Activated CD4-positive, alpha-beta T cell treated with anti-CD3 and anti-CD28 coated beads, Interleukin-2, amount 10 ng/mL, durations not matched to agents 24 days and 14 days (primary cell): ENCODE measurements around the gene ZDHHC14. TPM values are rescaled to one million over a fixed set of nuclear protein-coding genes. Genes with fewer than 3 reads are reported as not detected.

Source experiments
- DNase-seq: peaks from one replicate; pipeline ENCODE4 v3.0.0; 2022
- H3K27ac Mint-ChIP-seq: one replicate; pipeline ENCODE4 v1.8.0; 2022; ENCODE audit warnings: mild to moderate bottlenecking, mixed read lengths
- H3K27me3 Mint-ChIP-seq: one replicate; pipeline ENCODE4 v1.8.0; 2022; ENCODE audit warnings: mixed read lengths
- H3K36me3 Mint-ChIP-seq: one replicate; pipeline ENCODE4 v1.8.0; 2022; ENCODE audit warnings: low read depth, mild to moderate bottlenecking, mixed read lengths
- H3K4me1 Mint-ChIP-seq: one replicate; pipeline ENCODE4 v1.8.0; 2021; ENCODE audit warnings: mixed read lengths
- H3K4me3 Mint-ChIP-seq: one replicate; pipeline ENCODE4 v1.8.0; 2022; ENCODE audit warnings: mild to moderate bottlenecking, moderate library complexity, mixed read lengths
- H3K9me3 Mint-ChIP-seq: one replicate; pipeline ENCODE4 v1.8.0; 2021; ENCODE audit warnings: mixed read lengths
- intact Hi-C: fragments of 100-400 bp; cut with micrococcal nuclease; formaldehyde crosslinking; loops from one replicate; pipeline ENCODE4 v1.15.1; 2023
- total RNA-seq: library from RNA; stranded (reverse); gene quantifications from 2 replicates; pipeline ENCODE4 v1.2.3, GENCODE V29; 2022

The ZDHHC14 gene
- total RNA-seq, 1 donor from 2014 or later = 14.1 TPM

DNA sequence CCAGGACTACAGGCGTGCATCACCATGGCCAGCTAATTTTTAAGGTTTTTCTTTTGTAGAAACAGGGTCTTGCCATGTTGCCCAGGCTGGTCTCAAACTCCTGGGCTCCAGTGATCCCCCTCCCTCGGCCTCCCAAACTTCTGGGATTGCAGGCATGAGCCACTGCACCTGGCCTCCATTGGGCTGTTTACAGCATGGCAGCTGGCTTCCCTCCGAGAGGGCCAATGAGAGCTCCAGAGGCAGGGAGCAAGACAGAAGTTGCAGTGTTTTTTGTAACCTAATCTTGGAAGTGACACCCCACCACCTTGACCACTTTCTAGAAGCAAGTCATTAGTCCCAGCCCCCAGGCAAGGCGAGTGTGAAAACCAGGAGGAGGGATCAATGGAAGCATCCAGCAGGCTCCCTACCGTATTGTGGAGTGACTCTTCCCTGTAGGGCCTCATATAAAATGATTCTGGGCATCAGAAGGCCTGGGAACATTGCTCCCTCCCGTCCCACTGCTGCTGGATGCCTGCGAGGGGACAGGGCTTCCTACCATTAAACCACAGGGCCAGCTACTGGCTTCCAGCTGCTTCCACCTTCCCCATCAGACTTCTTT lies 144.4 kb downstream of the ZDHHC14 start:
- DNase-seq = no peak
- H3K27me3 Mint-ChIP-seq = no peaks in the 10 kb centered on the region
- H3K9me3 Mint-ChIP-seq = peaks cover 15% of the 10 kb centered on the region
- H3K4me1 Mint-ChIP-seq = peaks cover 43% of the 10 kb centered on the region
- H3K36me3 Mint-ChIP-seq = peaks cover 28% of the 10 kb centered on the region
- H3K4me3 Mint-ChIP-seq = no peak overlapping the region
- peak overlapping the region; percentile 8 for H3K27ac Mint-ChIP-seq
- intact Hi-C loops = loop anchor here (5.0 kb wide), 1 partner anchor 37 kb away; no protein-coding TSS in a partner anchor

DNA sequence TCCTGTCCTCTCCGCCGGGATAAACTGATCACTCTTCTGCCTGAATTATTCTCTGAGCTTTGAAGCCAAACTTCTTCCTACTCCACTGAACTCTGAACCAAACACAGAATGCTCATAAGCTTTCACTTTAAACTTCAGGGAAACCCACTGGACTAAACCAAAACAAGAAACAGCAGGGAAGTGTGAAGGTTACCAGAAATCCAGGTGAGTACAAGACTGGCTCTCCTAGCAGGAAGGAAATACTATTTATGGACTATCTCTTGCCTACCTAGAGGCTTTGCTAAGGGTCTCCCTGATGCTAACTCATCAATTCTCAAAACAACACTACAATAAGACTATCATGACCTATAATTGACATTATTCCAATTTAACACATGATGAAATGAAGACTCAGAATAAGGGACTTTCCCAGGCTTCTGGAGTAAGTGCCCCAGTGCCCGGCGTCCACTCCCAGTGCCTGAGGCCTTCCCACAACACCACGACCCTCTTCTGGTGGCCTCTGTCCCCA lies 145.0 kb downstream of the ZDHHC14 start:
- peak overlapping the region; percentile 1 for H3K4me3 Mint-ChIP-seq
- intact Hi-C loops = loop anchor here (2.0 to 5.0 kb wide), 2 partner anchors 36 to 61 kb away; no protein-coding TSS in a partner anchor
- peaks cover 15% of the 10 kb centered on the region for H3K9me3 Mint-ChIP-seq
- no peak for DNase-seq
- H3K27me3 Mint-ChIP-seq = no peaks in the 10 kb centered on the region
- peaks cover 28% of the 10 kb centered on the region for H3K36me3 Mint-ChIP-seq
- H3K4me1 Mint-ChIP-seq = peaks cover 43% of the 10 kb centered on the region
- H3K27ac Mint-ChIP-seq = peak overlapping the region; percentile 77

DNA sequence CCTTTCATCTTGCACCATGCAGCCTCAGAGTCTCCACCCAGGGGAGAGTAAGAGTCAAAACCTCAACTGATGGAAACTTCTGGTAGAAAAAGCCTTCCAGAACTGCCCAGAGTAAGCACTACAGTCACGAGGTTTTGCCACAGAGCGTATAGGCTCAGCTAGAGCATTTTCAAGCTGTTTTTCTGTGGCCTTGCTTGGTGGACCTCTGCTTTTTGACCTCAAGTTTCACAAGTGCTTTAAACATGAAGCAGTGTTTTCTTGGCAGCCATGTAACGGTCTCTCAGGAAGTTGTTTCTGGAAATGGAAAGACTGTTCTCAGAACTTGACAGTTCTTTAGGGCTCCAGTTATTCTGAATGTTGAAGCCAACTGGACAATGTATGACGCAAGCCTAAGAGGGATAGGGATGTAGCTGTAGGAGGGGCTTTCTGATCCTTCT lies 146.5 kb downstream of the ZDHHC14 start:
- Mint-ChIP-seq H3K9me3 (peaks cover 15% of the 10 kb centered on the region), H3K27me3 (no peaks in the 10 kb centered on the region), H3K27ac (peak overlapping the region; percentile 77), H3K4me3 (peak overlapping the region; percentile 43), H3K4me1 (peaks cover 38% of the 10 kb centered on the region), H3K36me3 (peaks cover 28% of the 10 kb centered on the region)
- DNase-seq = peak; percentile 88
- intact Hi-C loops = loop anchor here (2.0 to 5.0 kb wide), 2 partner anchors 35 to 63 kb away; no protein-coding TSS in a partner anchor

DNA sequence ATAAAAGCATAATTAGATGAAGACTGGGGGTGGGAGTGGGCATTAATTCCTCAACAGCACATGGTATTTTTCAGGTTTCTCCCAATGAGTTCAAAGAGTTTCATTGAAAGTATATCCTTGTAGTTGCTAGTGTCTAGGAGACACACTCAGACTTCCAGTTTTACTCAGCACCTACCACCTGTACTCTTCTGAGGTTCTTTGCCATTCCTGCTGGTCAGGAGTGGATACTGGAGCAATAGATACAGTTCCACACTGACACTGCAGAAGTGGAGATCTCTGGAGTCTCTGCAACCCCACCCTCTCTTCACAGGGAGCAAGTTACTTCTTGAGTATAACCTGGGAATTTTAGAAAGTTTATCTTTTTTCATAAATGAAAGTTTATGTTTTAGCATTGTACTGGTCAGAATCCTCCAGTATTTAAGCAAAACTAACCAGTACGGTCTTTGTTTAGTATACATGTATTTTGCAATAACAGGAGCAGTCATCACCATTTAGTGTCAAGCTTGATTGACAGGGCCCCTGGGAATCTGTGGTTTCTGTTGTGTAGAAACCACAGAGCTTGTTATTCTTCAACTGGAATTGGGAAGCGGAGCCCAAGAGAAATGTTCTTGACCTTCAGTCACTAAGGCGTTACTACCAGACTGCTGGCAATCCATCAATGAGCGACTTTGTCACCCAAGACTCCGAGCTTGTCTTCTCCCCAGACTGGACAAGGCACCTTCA lies 148.1 kb downstream of the ZDHHC14 start:
- peaks cover 25% of the 10 kb centered on the region for H3K36me3 Mint-ChIP-seq
- H3K4me3 Mint-ChIP-seq = no peak overlapping the region
- peaks cover 38% of the 10 kb centered on the region for H3K4me1 Mint-ChIP-seq
- no peak overlapping the region for H3K27ac Mint-ChIP-seq
- no peak for DNase-seq
- peaks cover 2% of the 10 kb centered on the region for H3K27me3 Mint-ChIP-seq
- H3K9me3 Mint-ChIP-seq = peaks cover 10% of the 10 kb centered on the region
- intact Hi-C loops = loop anchor here (5.0 kb wide), 1 partner anchor 33 kb away; no protein-coding TSS in a partner anchor

DNA sequence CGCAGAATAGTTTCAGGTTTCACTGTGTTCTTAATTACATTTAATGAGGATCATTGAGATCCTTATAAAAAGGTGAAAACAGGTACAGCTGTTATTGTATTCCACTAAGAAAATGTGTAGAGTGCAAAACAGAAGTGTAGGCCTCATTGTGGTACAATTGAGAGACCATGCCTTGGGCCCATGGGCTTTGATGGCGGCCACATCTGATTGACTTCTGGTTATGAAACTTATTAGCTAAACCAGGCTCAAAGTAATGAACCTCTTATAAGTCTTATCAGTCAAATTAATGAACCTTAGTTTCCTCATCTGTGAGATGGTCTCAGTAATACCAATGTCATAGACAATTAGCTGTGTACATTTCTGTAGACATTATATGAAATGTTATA lies 148.7 kb downstream of the ZDHHC14 start:
- Mint-ChIP-seq H3K4me1 (peaks cover 39% of the 10 kb centered on the region), H3K4me3 (no peak overlapping the region), H3K27me3 (peaks cover 2% of the 10 kb centered on the region), H3K9me3 (peaks cover 10% of the 10 kb centered on the region), H3K27ac (no peak overlapping the region), H3K36me3 (peaks cover 23% of the 10 kb centered on the region)
- DNase-seq = no peak
- intact Hi-C loops = loop anchor here (5.0 kb wide), 1 partner anchor 33 kb away; no protein-coding TSS in a partner anchor

DNA sequence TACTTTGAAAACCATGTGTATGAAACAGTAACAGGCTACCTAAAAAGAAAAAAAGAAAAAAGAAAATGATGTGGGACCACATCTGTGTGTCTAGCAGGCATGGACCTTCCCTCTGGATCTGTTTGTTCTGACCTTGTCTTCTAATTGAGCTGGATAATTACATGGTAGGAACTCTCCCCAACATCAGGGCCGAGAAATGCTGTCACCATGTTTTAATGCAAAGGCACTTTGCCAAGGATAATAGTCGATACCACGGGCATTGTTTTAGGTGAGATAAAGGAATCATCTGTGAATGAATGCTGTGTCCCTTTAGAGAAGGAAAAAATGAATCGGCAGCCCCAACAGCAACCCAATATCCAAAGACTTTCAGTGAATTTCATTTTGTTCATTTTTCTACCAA lies 149.1 kb downstream of the ZDHHC14 start:
- no peak overlapping the region for H3K4me3 Mint-ChIP-seq
- peaks cover 25% of the 10 kb centered on the region for H3K36me3 Mint-ChIP-seq
- H3K27ac Mint-ChIP-seq = no peak overlapping the region
- intact Hi-C loops = no loop called here
- peaks cover 2% of the 10 kb centered on the region for H3K27me3 Mint-ChIP-seq
- no peak for DNase-seq
- peaks cover 10% of the 10 kb centered on the region for H3K9me3 Mint-ChIP-seq
- H3K4me1 Mint-ChIP-seq = peaks cover 43% of the 10 kb centered on the region

DNA sequence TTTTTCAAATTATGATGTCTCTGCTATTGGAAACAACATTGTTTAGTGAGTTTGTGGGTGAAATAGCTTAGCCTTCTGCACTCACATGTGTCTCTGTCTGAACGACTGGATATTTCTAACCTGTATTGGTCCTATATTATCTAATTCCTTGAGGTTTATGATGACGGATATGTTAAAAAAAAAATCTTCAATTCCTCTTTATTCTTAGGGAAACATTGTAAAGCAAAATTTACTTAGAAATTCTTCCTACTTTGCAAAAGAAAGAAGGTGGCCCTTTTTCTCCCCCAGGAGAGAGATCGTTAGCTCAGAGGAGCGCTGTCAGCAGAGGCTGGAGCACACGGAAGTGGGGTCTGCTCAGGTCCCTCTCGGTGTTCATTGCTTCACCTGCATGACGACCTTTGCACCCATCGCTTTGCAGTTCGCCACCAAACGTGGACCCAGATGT lies 149.8 kb downstream of the ZDHHC14 start:
- no peak for DNase-seq
- Mint-ChIP-seq H3K9me3 (peaks cover 10% of the 10 kb centered on the region), H3K27me3 (peaks cover 2% of the 10 kb centered on the region), H3K27ac (no peak overlapping the region), H3K36me3 (peaks cover 23% of the 10 kb centered on the region), H3K4me3 (no peak overlapping the region), H3K4me1 (peaks cover 48% of the 10 kb centered on the region)
- intact Hi-C loops = no loop called here

DNA sequence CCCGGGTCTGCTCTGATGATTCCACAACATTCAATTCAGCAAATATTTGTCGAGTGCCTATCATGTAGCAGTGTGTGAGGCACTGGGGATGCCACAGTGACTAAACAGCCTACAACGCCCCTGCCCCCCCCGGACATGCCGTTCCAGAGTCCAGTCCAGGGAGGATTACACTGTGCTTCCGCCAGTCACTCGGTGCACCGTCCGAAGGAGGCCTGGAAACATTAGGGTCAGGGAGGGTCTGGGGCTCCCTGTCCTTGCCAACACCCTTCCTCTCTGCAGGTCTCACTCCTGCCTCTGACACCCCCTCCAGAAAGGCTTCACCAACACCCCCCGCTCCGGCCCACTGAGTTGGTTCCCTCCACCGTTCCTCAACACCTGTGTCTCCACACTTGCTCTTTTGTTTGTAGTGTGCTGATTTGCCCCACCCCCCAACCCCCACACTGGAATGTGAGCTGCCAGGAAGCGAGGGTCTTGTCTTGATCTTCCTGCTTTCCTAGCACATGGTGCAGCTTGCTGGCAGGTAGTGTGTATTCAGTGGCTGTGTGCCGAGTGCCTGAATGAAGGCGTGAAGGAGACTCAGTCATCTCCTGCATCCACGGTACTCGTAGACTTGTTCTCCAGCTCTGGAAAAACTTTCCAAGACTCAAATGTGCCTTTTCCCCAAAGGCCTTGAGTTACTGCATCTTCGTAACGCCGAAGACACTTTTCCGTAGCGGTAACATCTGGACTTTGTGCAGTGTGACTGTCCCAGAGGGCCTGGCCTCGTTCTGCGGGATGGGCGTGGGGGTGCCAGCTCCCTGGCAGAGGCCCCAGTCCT lies 150.4 kb downstream of the ZDHHC14 start:
- Mint-ChIP-seq H3K4me3 (no peak overlapping the region), H3K36me3 (peaks cover 20% of the 10 kb centered on the region), H3K27me3 (peaks cover 2% of the 10 kb centered on the region), H3K27ac (no peak overlapping the region), H3K4me1 (peaks cover 48% of the 10 kb centered on the region), H3K9me3 (peaks cover 10% of the 10 kb centered on the region)
- intact Hi-C loops = no loop called here
- no peak for DNase-seq

DNA sequence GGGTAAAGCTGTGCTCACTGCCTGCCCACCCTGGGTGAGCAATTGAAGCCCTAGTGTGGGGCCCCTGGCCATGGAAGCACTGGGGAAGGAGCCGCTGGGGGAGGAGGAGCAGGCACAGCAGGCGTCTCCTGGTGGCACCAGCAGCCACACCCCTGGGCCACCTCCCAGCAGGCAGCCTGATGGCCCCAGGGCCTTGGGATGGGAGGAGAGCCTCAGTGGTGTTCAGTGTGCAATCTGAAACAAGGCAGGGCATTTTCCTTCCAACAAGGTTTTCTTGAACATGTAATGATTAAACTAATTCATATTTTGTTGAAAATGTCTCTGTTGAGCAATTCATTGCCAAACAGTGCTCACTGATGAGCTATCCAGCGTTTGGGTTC lies 151.0 kb downstream of the ZDHHC14 start:
- peaks cover 2% of the 10 kb centered on the region for H3K27me3 Mint-ChIP-seq
- intact Hi-C loops = no loop called here
- DNase-seq = no peak

DNA sequence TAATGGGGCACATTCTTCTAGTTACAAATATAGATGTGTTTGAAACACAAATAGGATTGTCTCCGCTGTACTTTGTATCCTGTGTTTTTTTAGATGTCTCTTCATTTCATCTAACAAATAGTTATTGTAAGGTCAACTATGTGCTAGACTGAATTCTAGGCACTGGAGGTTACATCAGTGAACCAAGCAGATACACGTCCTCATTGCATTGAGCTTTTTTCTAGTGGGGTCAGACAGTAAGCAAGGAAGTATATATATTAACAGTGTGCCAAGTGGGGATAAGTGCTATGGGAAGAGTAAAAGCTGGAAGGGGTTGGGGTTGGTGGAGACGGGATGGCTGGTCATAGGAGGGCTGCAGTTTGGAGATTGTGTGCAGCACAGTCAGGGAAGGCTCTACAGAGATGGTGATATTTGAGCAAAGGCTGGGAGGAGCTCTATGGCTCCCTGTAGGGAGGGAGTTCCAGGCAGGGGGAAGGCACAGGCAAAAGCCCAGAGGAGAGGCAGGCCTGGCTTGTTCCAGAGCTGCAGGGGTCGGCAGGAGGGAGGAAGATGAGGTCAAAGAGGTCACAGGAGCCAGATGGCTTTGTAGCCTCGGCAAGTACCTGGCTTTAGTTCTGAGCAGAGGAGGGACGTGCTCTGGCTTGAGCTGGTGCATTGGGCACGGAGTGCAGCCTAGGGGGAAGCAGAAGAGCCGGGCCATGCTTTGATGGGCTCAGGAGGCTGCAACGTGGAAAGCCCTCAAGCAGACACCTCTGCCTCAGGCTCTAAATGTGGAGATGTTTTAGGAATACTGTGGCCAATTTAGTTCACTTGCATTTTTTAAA lies 152.3 kb downstream of the ZDHHC14 start:
- intact Hi-C loops = no loop called here
- no peak overlapping the region for H3K4me3 Mint-ChIP-seq
- peaks cover 7% of the 10 kb centered on the region for H3K36me3 Mint-ChIP-seq

More for the DNA sequence above, 151.0 kb downstream of the ZDHHC14 start:
- H3K4me1 Mint-ChIP-seq = peaks cover 45% of the 10 kb centered on the region
- peaks cover 10% of the 10 kb centered on the region for H3K9me3 Mint-ChIP-seq
- no peak overlapping the region for H3K4me3 Mint-ChIP-seq
- peaks cover 18% of the 10 kb centered on the region for H3K36me3 Mint-ChIP-seq
- H3K27ac Mint-ChIP-seq = no peak overlapping the region

DNA sequence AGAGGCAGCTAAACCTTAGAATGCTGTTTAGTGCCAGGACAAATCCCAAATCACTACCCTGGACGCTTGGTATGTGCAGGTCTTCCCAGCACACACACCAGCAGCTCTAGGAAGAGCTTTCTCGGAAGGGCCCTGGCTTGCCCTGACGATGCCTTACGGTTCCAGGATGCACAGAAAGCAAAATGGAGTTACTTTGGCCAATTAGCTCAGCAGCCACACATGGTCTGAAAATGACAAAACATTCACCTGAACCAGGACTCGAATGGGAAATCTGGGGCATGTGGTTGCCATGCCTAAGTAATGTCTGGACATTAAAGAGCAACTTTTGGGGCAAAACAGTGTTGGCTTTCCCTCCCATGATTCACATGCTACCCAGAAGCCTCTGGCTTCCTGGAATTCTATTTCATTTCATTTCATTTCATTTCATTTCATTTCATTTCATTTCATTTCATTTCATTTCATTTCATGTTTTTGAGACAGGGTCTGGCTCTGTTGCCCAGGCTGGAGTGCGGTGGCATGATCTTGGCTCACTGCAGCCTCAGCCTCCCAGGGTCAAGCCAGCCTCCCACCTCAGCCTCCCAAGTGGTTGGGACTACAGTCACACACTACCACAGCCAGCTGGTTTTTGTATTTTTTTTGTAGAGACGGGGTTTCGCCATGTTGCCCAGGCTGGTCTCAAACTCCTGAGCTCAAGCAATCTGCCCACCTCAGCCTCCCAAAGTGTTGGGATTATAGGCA lies 153.3 kb downstream of the ZDHHC14 start:
- peaks cover 6% of the 10 kb centered on the region for H3K27me3 Mint-ChIP-seq
- H3K9me3 Mint-ChIP-seq = peaks cover 7% of the 10 kb centered on the region
- no peak overlapping the region for H3K4me3 Mint-ChIP-seq
- DNase-seq = no peak
- intact Hi-C loops = no loop called here
- peaks cover 11% of the 10 kb centered on the region for H3K36me3 Mint-ChIP-seq
- peaks cover 48% of the 10 kb centered on the region for H3K4me1 Mint-ChIP-seq
- no peak overlapping the region for H3K27ac Mint-ChIP-seq

More for the DNA sequence above, 152.3 kb downstream of the ZDHHC14 start:
- H3K27me3 Mint-ChIP-seq = peaks cover 2% of the 10 kb centered on the region
- no peak overlapping the region for H3K27ac Mint-ChIP-seq
- no peak for DNase-seq
- peaks cover 44% of the 10 kb centered on the region for H3K4me1 Mint-ChIP-seq
- peaks cover under 1% of the 10 kb centered on the region for H3K9me3 Mint-ChIP-seq

DNA sequence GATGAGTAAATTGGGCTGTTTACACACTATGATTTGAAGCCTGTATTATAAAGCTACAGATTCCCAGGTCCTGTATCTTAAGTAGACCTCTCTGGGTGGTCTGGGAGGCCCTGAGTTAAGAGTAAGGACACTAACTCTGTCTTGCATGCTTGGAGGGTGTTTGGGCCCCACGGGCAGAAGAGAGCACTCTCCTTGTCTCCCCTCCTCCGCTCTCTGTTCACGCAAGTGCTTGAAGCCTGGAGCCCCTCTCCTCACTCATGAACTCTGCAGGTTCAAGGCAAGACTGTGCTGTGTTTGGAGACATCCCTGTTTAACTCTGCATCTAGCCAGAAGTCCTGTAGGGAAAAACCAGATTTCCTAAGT lies 154.0 kb downstream of the ZDHHC14 start:
- peak overlapping the region; percentile 67 for H3K4me3 Mint-ChIP-seq
- peak overlapping the region; percentile 80 for H3K27ac Mint-ChIP-seq
- peaks cover 11% of the 10 kb centered on the region for H3K36me3 Mint-ChIP-seq
- H3K27me3 Mint-ChIP-seq = peaks cover 7% of the 10 kb centered on the region
- no peak for DNase-seq
- peaks cover 7% of the 10 kb centered on the region for H3K9me3 Mint-ChIP-seq
- intact Hi-C loops = loop anchor here (1.0 to 5.0 kb wide), 3 partner anchors 93 to 227 kb away; no protein-coding TSS in a partner anchor
- peaks cover 49% of the 10 kb centered on the region for H3K4me1 Mint-ChIP-seq
